Stomach smooth muscle (tissue), 2 donors: ENCODE results near the gene PAPOLB.
"Not testable (repeated sequence)": the region's sequence is repeated elsewhere in the genome, so short reads cannot be mapped to it uniquely, and the experiment has no call there.

ENCODE experiments used
- H3K27ac ChIP-seq: one replicate; pipeline ENCODE4 v1.7.0; 2013; ENCODE audit warnings: mild to moderate bottlenecking, low read length, inconsistent platforms
- H3K27me3 ChIP-seq, 2 donors: one replicate each; pipeline ENCODE4 v1.7.0; 2013; ENCODE audit warnings: low read length in 2 of 2; ENCODE audit not compliant: insufficient read depth in 2 of 2, control insufficient read depth in 1 of 2
- H3K36me3 ChIP-seq, 2 donors: one replicate each; pipeline ENCODE4 v1.7.0; 2013; ENCODE audit warnings: low read length in 2 of 2; ENCODE audit not compliant: control insufficient read depth in 2 of 2, insufficient read depth in 2 of 2
- H3K4me1 ChIP-seq: one replicate; pipeline ENCODE4 v1.7.0; 2013; ENCODE audit warnings: low read length; ENCODE audit not compliant: control insufficient read depth, insufficient read depth
- H3K4me3 ChIP-seq, 2 donors: one replicate each; pipeline ENCODE4 v1.7.0; 2013; ENCODE audit warnings: low read length in 2 of 2
- H3K9ac ChIP-seq, 2 donors: one replicate each; pipeline ENCODE4 v1.7.0; 2013; ENCODE audit warnings: low read length in 2 of 2, mild to moderate bottlenecking in 1 of 2
- H3K9me3 ChIP-seq, 2 donors: one replicate each; pipeline ENCODE4 v1.7.0; 2013; ENCODE audit warnings: low read length in 2 of 2; ENCODE audit not compliant: control insufficient read depth in 2 of 2
- donor health status: healthy.
- donor health status: Pancreatic carcinoma.

Gene PAPOLB

DNA sequence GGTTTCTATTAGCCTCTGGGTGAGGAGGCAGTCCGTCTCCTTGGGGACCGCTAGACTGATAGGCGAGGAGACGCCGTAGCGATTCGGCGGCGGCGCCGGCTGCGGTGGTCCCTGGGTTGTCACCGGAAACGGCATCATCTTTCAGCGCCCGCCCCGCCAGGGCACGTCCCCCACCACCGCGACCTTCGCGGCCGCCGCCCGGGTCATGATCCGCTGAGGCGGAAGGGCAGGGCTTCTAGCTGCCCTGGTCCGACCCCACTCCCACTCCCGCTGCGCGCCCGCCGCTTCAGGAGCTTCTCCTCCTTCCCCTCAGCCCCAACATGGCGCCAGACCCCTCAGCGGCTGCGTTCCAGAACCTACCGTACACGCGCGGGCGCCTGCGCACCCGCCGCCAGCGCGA lies at the start of gene PAPOLB:
Gene PAPOLB, minus strand, starts transcription at position 358 of the 400 bp plus-strand sequence. Its CDS starts 220 bp downstream, at position 138.
- Histone ChIP-seq H3K9ac (no peak within 1 kb of the TSS), H3K36me3 (no peaks in the 10 kb centered on the region), H3K4me1 (no peaks in the 10 kb centered on the region), H3K4me3 (peak within 1 kb of the TSS in 1 of 2 donors; percentile 24), H3K27me3 (peaks cover 6 to 12% of the 10 kb centered on the region in 2 donors), H3K9me3 (peaks cover 2 to 6% of the 10 kb centered on the region in 2 donors), H3K27ac (no peak within 1 kb of the TSS)

DNA sequence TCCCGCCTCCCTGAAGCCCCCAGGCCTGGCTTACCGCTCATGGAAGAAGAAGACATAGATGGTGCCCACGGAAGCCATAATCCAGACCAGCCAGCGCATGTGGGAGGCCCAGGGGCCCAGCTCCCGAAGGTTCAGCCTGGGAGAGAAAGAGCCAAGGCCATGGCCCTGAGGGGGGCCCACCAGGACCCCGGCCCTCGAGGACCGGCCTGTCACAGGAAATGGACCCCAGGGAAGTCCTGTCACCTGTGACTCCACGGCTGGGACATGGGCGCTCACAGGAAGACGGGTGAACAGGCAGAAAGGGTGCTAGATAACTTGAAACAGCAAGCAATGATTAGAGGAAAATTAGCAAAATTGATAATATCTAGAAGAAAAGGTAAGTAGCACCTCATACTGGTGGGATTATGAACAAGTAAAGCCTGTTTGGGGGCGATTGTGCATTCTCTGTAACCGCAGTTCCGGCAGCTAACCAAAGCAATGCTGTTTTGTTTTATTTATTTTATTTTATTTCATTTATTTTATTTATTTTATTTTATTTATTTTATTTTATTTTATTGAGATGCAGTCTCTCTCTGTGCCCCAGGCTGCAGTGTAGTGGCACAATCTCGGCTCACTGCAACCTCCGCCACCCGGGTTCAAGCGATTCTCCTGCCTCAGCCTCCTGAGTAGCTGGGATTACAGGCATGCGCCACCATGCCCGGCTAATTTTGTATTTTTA lies 49.4 kb upstream of the PAPOLB start:
- Histone ChIP-seq H3K4me3 (no peak overlapping the region), H3K36me3 (no peaks in the 10 kb centered on the region), H3K9ac (no peak overlapping the region), H3K9me3 (no peaks in the 10 kb centered on the region), H3K4me1 (no peaks in the 10 kb centered on the region), H3K27me3 (no peaks in the 10 kb centered on the region), H3K27ac (no peak overlapping the region)

DNA sequence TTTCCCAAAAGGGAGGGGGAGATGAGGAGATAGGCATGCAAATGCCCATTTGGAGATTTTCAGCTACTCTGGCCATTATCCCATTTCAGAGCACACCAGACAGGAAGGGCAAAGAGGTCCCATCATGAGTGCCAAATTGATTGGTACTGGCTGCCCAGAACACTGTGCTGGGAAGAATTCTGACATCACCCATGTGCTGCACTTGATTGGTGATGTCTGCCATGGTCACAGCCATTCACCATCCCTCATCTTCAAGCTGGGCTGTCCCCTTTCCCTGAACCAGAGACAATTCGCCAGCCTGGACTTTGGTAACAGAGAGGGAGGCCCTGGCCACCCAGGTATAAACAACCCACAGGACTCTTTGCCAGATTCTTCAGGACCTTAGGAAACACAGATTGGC lies 44.9 kb upstream of the PAPOLB start:
- no peak overlapping the region for H3K27ac ChIP-seq
- no peaks in the 10 kb centered on the region for H3K4me1 ChIP-seq
- H3K9ac ChIP-seq = no peak overlapping the region
- no peaks in the 10 kb centered on the region for H3K9me3 ChIP-seq
- H3K4me3 ChIP-seq = no peak overlapping the region
- H3K36me3 ChIP-seq = no peaks in the 10 kb centered on the region
- peaks cover 2 to 6% of the 10 kb centered on the region in 2 donors for H3K27me3 ChIP-seq

DNA sequence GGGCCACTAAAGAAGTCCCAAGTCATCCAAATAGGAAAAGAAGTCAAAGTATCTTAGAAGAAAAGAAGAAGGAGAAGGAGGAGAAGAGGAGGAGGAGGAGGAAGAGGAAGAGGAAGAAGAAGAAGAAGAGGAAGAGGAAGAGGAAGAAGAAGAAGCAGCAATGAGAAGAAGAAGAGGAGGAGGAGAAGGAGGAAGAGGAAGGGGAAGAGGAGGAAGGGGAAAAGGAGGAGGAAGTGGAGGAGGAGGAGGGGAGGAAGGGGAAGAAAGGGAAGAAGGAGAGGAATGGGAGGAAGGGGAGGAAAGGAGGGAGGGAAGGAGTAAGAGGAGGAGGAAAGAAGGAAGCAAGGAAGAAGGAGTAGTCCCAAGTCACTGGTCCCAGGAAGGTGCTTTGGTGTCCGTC lies 43.3 kb upstream of the PAPOLB start:
- H3K4me3 ChIP-seq = no peak overlapping the region
- H3K27me3 ChIP-seq = peaks cover 4 to 6% of the 10 kb centered on the region in 2 donors
- no peaks in the 10 kb centered on the region for H3K36me3 ChIP-seq
- no peaks in the 10 kb centered on the region for H3K4me1 ChIP-seq
- H3K9ac ChIP-seq = no peak overlapping the region
- no peak overlapping the region for H3K27ac ChIP-seq
- H3K9me3 ChIP-seq = no peaks in the 10 kb centered on the region

DNA sequence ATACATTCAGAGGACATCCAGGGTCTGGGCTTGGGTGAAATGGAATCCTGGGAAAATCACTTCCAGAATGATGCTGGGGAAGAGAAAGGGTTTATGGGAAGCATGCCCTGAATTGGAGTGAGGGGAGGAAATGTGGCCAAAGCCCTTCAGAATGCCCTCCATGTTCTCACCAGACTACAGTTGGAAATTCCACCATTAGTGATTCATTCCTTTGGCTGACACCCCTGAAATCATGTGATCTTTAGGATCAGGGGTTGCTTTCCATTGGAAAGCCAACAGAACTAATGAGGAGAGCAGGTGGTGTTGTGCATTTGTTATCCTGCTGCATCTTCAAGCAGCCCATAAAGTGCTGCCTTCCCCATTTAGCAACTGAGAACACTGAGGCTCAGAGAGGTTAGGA lies 42.5 kb upstream of the PAPOLB start:
- Histone ChIP-seq H3K4me1 (no peaks in the 10 kb centered on the region), H3K36me3 (no peaks in the 10 kb centered on the region), H3K4me3 (no peak overlapping the region), H3K9me3 (no peaks in the 10 kb centered on the region), H3K27ac (no peak overlapping the region), H3K9ac (no peak overlapping the region), H3K27me3 (peaks cover 6 to 7% of the 10 kb centered on the region in 2 donors)

DNA sequence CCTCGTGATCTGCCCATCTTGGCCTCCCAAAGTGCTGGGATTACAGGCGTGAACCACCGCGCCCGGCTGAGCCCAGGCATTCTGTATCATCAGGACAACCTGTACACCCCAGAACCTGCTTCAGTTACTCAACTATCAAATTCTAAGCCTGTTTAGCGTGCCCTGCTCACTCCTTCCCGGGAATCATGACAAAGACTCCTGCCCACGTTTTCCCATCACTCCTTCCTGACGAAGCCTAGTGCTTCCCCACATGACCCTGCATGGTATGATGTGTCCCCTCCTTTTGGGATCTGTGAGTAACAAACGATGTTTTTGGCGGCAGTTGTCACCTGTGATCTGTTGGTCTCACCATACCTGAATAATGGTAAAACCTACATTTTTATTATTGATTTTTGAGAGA lies 33.9 kb upstream of the PAPOLB start:
- no peak overlapping the region for H3K9ac ChIP-seq
- H3K9me3 ChIP-seq = peaks cover 0 to 5% of the 10 kb centered on the region in 2 donors
- H3K27me3 ChIP-seq = peaks cover 0 to 5% of the 10 kb centered on the region in 2 donors
- no peak overlapping the region for H3K27ac ChIP-seq
- H3K36me3 ChIP-seq = no peaks in the 10 kb centered on the region
- no peaks in the 10 kb centered on the region for H3K4me1 ChIP-seq
- H3K4me3 ChIP-seq = no peak overlapping the region

DNA sequence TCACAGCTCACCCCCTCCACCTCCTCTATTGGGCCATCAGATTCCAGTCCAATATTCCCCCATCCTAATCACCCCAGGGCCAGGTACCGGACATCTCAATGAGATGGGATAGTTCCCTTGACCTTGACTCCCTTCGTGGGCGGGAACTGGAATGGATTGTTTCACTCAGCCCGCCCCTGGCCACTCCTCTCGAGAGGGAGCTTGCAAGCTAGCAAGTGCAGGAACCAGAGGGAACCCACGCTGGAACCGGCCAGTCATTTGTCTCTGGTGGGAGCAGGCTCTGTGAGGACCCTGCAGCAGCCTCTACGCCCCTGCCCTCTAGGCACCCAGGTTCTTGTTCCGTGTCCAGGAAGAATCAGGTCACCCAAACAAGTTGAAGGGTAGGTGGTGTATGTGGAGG lies 32.7 kb upstream of the PAPOLB start:
- Histone ChIP-seq H3K27me3 (no peaks in the 10 kb centered on the region), H3K27ac (no peak overlapping the region), H3K9me3 (peaks cover 0 to 5% of the 10 kb centered on the region in 2 donors), H3K36me3 (no peaks in the 10 kb centered on the region), H3K9ac (no peak overlapping the region), H3K4me3 (no peak overlapping the region), H3K4me1 (no peaks in the 10 kb centered on the region)

DNA sequence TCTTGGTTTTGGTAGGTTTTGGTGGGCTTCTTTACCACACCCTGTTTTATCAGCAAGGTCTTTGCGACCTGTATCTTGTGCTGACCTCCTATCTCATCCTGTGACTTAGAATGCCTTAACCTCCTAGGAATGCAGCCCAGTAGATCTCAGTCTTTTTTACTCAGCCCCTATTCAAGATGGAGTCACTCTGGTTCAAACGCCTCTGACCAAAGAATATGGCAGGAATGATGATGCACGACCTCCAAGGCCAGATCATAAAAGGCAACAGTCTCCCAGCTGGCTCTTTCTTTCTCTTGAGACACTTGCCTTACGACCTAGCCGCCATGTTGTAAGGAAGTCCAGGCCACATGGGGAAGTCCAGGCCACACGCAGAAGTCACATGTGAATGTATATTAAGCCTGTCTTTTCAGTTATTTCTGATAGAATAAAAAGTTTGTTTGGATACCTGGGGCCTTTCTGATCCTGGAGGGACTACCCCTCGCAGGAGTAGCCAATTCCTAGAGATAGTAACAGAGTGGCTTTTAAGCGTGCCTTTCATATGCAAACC lies 32.2 kb upstream of the PAPOLB start:
- Histone ChIP-seq H3K9me3 (peaks cover 0 to 5% of the 10 kb centered on the region in 2 donors), H3K36me3 (no peaks in the 10 kb centered on the region)

DNA sequence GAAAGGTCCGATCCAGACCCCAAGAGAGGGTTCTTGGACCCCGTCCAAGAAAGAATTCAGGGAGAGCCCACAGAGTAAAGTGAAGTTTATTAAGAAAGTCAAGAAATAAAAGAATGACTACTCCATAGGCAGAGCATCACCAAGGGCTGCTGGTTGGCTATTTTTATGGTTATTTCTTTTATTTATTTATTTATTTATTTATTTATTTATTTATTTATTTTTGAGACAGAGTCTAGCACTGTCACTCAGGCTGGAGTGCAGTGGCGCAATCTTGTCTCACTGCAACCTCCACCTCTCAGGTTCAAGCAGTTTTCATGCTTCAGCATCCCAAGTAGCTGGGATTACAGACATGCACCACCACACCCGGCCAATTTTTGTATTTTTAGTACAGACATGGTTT lies 31.4 kb upstream of the PAPOLB start:
- H3K9ac ChIP-seq = not testable (repeated sequence)

More for the DNA sequence above, 32.2 kb upstream of the PAPOLB start:
- no peak overlapping the region for H3K9ac ChIP-seq
- H3K4me1 ChIP-seq = no peaks in the 10 kb centered on the region
- H3K4me3 ChIP-seq = no peak overlapping the region
- H3K27ac ChIP-seq = no peak overlapping the region
- no peaks in the 10 kb centered on the region for H3K27me3 ChIP-seq

DNA sequence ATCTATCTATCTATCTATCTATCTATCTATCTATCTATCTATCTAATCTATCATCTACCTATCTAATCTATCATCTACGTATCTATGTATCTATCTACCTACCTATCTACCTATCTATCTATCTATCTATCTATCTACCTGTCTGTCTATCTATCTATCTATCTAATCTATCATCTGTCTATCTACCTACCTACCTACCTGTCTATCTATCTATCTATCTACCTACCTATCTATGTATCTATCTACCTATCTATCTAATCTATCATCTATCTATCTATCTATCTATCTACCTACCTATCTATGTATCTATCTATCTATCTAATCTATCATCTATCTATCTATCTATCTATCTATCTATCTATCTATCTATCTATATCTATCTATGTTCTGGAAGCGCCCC lies 29.7 kb upstream of the PAPOLB start:
- H3K36me3 ChIP-seq, H3K9me3 ChIP-seq, H3K27ac ChIP-seq, H3K27me3 ChIP-seq, H3K9ac ChIP-seq, H3K4me1 ChIP-seq, H3K4me3 ChIP-seq: not testable (repeated sequence)

More for the DNA sequence above, 31.4 kb upstream of the PAPOLB start:
- not testable (repeated sequence) for H3K36me3 ChIP-seq, H3K9me3 ChIP-seq, H3K27me3 ChIP-seq, H3K4me1 ChIP-seq, H3K4me3 ChIP-seq, H3K27ac ChIP-seq

DNA sequence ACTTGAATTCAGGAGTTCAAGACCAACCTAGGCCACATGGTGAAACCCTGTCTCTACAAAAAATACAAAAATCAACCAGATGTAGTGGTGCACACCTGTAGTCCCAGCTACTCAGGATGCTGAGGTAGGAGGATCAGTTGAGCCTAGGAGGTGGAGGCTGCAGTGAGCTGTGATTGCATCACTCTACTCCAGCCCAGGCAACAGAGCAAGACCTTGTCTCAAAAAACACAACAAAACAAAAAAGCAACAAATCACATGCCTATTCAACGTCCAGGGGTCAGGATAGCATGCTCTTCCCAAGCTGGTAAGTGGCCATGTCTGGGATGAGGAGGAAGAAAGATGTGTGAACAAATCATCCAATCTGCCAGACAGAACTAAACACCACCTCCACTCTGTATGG lies 27.9 kb upstream of the PAPOLB start:
- no peaks in the 10 kb centered on the region for H3K4me1 ChIP-seq
- H3K9me3 ChIP-seq = peaks cover 0 to 5% of the 10 kb centered on the region in 2 donors
- no peak overlapping the region for H3K9ac ChIP-seq
- no peak overlapping the region for H3K27ac ChIP-seq
- no peak overlapping the region for H3K4me3 ChIP-seq
- no peaks in the 10 kb centered on the region for H3K36me3 ChIP-seq
- no peaks in the 10 kb centered on the region for H3K27me3 ChIP-seq
